ENCODE results near the gene INO80B. TPM values are rescaled to one million over a fixed set of nuclear protein-coding genes. Genes with fewer than 3 reads are reported as not detected.

Gene INO80B
- total RNA-seq, 1 donor from 2014 or later, result 18.5 TPM

GRCh38 chr2:74499267-74499939 is 44.5 kb downstream of the INO80B start, which contains the start of gene LBX2:
Gene LBX2 (minus strand): TSS chr2:74499603. CDS start chr2:74499537, 66 bp downstream.
- no peak for TF ChIP-seq CTCF (IDR thresholded peaks at IDR 0.05; ENCODE audit: partially characterized antibody, unreplicated experiment)
- peaks cover 15% of the 10 kb centered on the region for H3K4me1 Mint-ChIP-seq (ENCODE audit: low read depth, unreplicated experiment)
- peaks cover 12% of the 10 kb centered on the region for H3K36me3 Mint-ChIP-seq (ENCODE audit: unreplicated experiment)
- H3K27ac Mint-ChIP-seq (ENCODE audit: unreplicated experiment), result peak within 1 kb of the TSS; percentile 22
- DNase-seq, result peak; percentile 26
- peak within 1 kb of the TSS; percentile 86 for H3K4me3 Mint-ChIP-seq (ENCODE audit: unreplicated experiment)
- peaks cover 8% of the 10 kb centered on the region for H3K9me3 Mint-ChIP-seq (ENCODE audit: unreplicated experiment)
- H3K27me3 Mint-ChIP-seq (ENCODE audit: unreplicated experiment), result peaks cover 31% of the 10 kb centered on the region

- H3K27me3 Mint-ChIP-seq (ENCODE audit: unreplicated experiment), result peaks cover 36% of the 10 kb centered on the region
- TF ChIP-seq CTCF (IDR thresholded peaks at IDR 0.05; ENCODE audit: partially characterized antibody, unreplicated experiment), result no peak
- H3K36me3 Mint-ChIP-seq (ENCODE audit: unreplicated experiment), result peaks cover 16% of the 10 kb centered on the region
- peak overlapping the region; percentile 22 for H3K27ac Mint-ChIP-seq (ENCODE audit: unreplicated experiment)
- H3K9me3 Mint-ChIP-seq (ENCODE audit: unreplicated experiment), result peaks cover 8% of the 10 kb centered on the region
- H3K4me3 Mint-ChIP-seq (ENCODE audit: unreplicated experiment), result peak overlapping the region; percentile 66
- peaks cover 15% of the 10 kb centered on the region for H3K4me1 Mint-ChIP-seq (ENCODE audit: low read depth, unreplicated experiment)
- no peak for DNase-seq
These were observed 45.2 kb downstream of the INO80B start for GRCh38 chr2:74499940-74500577.

DNA sequence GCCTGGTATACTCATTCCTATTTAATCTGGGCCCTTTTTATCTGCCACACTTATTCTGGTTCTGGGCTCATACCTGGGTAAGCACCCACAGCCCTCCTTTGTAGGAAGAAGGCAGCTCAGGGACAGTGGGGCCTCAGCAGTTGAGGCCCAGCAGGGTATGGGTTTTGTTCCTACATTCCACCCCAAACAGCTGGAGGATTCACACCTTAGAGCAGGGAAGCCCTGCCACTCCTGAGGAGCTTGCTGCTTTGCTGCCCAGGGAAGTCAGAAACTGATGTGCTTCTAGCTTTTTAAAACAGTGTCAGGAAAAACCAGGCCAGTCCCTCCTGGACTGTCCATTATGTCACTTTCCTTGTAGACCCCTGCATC is 45.7 kb downstream of the INO80B start:
- DNase-seq, result no peak
- TF ChIP-seq CTCF (IDR thresholded peaks at IDR 0.05; ENCODE audit: partially characterized antibody, unreplicated experiment), result no peak
- peaks cover 36% of the 10 kb centered on the region for H3K27me3 Mint-ChIP-seq (ENCODE audit: unreplicated experiment)
- H3K9me3 Mint-ChIP-seq (ENCODE audit: unreplicated experiment), result peaks cover 8% of the 10 kb centered on the region
- H3K4me3 Mint-ChIP-seq (ENCODE audit: unreplicated experiment), result peak overlapping the region; percentile 66
- peaks cover 15% of the 10 kb centered on the region for H3K4me1 Mint-ChIP-seq (ENCODE audit: low read depth, unreplicated experiment)
- no peak overlapping the region for H3K27ac Mint-ChIP-seq (ENCODE audit: unreplicated experiment)
- peaks cover 16% of the 10 kb centered on the region for H3K36me3 Mint-ChIP-seq (ENCODE audit: unreplicated experiment)

DNA sequence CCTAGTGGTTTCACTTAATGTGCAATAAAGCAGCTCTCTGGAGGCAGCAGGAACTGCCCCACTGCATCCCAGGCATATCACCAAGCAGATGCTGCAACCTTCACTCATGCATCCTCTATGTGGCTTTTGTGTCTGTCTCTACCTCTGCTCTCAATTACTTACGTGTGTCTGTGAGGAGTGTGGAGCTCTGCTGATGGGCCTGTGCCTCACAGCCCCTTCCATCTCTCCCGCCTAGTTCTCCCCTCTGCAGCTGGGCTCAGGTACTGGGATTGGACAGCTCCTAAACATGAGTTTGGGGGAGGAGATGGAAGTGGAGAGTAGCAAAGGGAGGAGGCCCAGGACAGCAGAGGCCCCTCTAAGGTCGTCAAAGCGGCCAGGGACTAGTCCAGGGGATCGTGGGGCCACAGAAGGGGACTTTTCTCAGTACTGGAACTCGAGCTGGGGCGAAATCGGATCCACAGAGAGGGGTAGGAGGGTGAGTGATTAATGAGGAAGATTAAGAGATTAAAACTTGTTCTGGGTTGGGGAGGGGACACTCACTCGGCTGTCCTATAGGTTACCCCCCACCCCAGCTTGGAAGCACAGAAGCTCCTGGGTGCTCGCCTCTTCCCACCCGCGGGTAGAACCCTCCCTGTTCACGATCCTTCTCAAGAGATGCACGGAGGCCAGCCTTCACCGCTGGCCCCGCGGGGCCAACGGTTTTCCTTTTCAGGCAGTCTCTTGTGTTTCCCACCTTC is 46.6 kb downstream of the INO80B start:
- Mint-ChIP-seq H3K36me3 (ENCODE audit: unreplicated experiment) (peaks cover 10% of the 10 kb centered on the region), H3K4me3 (ENCODE audit: unreplicated experiment) (peak overlapping the region; percentile 82), H3K27ac (ENCODE audit: unreplicated experiment) (peak overlapping the region; percentile 84), H3K9me3 (ENCODE audit: unreplicated experiment) (peaks cover 8% of the 10 kb centered on the region), H3K27me3 (ENCODE audit: unreplicated experiment) (peaks cover 36% of the 10 kb centered on the region), H3K4me1 (ENCODE audit: low read depth, unreplicated experiment) (peaks cover 15% of the 10 kb centered on the region)
- DNase-seq, result no peak
- no peak for TF ChIP-seq CTCF (IDR thresholded peaks at IDR 0.05; ENCODE audit: partially characterized antibody, unreplicated experiment)

Measured in glutamatergic neuron (in vitro differentiated cells).